HEK293T (cell line): ENCODE measurements around the gene UBQLN1.

Source experiments
- ARNT ChIP-seq: fragments of 450-650 bp; IDR thresholded peaks from 2 replicates; pipeline ENCODE4 v1.6.1; 2017; ENCODE audit warnings: mild to moderate bottlenecking
- ELF4 ChIP-seq: fragments of 450-650 bp; IDR thresholded peaks from 2 replicates; pipeline ENCODE4 v1.6.1; 2017; ENCODE audit warnings: antibody characterized with exemption
- FOXA1 ChIP-seq: fragments of 450-650 bp; IDR thresholded peaks from 2 replicates; pipeline ENCODE4 v1.6.1; 2016; ENCODE audit warnings: mild to moderate bottlenecking
- FOXK2 ChIP-seq: fragments of 450-650 bp; IDR thresholded peaks from 2 replicates; pipeline ENCODE4 v1.6.1; 2016; ENCODE audit warnings: mild to moderate bottlenecking
- FOXM1 ChIP-seq: fragments of 450-650 bp; IDR thresholded peaks from 2 replicates; pipeline ENCODE4 v1.6.1; 2017; ENCODE audit warnings: mild to moderate bottlenecking, borderline replicate concordance
- HDGF ChIP-seq: fragments of 450-650 bp; IDR thresholded peaks from 2 replicates; pipeline ENCODE4 v1.6.1; 2017; ENCODE audit warnings: antibody characterized with exemption, borderline replicate concordance
- L3MBTL2 ChIP-seq: fragments of 450-650 bp; conservative IDR thresholded peaks from 2 replicates; pipeline ENCODE4 v1.6.1; 2016; ENCODE audit warnings: mild to moderate bottlenecking
- LEF1 ChIP-seq: fragments of 450-650 bp; IDR thresholded peaks from 2 replicates; pipeline ENCODE4 v1.6.1; 2017; ENCODE audit warnings: mild to moderate bottlenecking, borderline replicate concordance
- NFRKB ChIP-seq: fragments of 450-650 bp; IDR thresholded peaks from 2 replicates; pipeline ENCODE4 v1.6.1; 2016; ENCODE audit warnings: mild to moderate bottlenecking, moderate library complexity
- PKNOX1 ChIP-seq: fragments of 450-650 bp; IDR thresholded peaks from 2 replicates; pipeline ENCODE4 v1.6.1; 2016
- SP1 ChIP-seq: fragments of 450-650 bp; IDR thresholded peaks from 2 replicates; pipeline ENCODE4 v1.6.1; 2017
- SUZ12 ChIP-seq: fragments of 450-650 bp; IDR thresholded peaks from 2 replicates; pipeline ENCODE4 v1.6.1; 2016; ENCODE audit warnings: mild to moderate bottlenecking
- TARDBP ChIP-seq: fragments of 450-650 bp; IDR thresholded peaks from 2 replicates; pipeline ENCODE4 v1.6.1; 2016

GRCh38 chr9:83680233-83680632, 27.5 kb downstream of the UBQLN1 start:
- TF ChIP-seq PKNOX1, result no peak
- no peak for TF ChIP-seq FOXK2
- TF ChIP-seq TARDBP, result no peak
- no peak for TF ChIP-seq SUZ12
- no peak for TF ChIP-seq ELF4
- TF ChIP-seq ARNT, result no peak
- no peak for TF ChIP-seq FOXM1
- TF ChIP-seq NFRKB, result no peak
- TF ChIP-seq HDGF, result no peak
- no peak for TF ChIP-seq LEF1
- TF ChIP-seq SP1, result no peak
- no peak for TF ChIP-seq FOXA1
- no peak for TF ChIP-seq L3MBTL2
